GM12878 (cell line): ENCODE data around the gene ASB10.

ENCODE experiments used
- CREB1 ChIP-seq: IDR thresholded peaks from 2 replicates; pipeline ENCODE4 v1.6.1; 2012; ENCODE audit warnings: low read depth, mild to moderate bottlenecking, inconsistent platforms
- EZH2 ChIP-seq: IDR thresholded peaks from 2 replicates; pipeline ENCODE4 v1.6.1; 2012; ENCODE audit warnings: low read depth, mild to moderate bottlenecking, control low read depth, inconsistent platforms, low read length, borderline replicate concordance; ENCODE audit not compliant: control insufficient read depth
- JUND ChIP-seq: IDR thresholded peaks from 2 replicates; pipeline ENCODE4 v1.6.1; 2012; ENCODE audit warnings: low read depth, mild to moderate bottlenecking, low read length, improper control_type of control experiment, moderate library complexity
- MTA2 ChIP-seq: fragments of 450-650 bp; IDR thresholded peaks from 2 replicates; pipeline ENCODE4 v1.6.1; 2016; ENCODE audit warnings: low read depth, mild to moderate bottlenecking, moderate library complexity
- POLR2A ChIP-seq: IDR thresholded peaks from 2 replicates; pipeline ENCODE4 v1.6.1; 2011; ENCODE audit warnings: low read depth, mild to moderate bottlenecking, low read length
- POLR2AphosphoS2 ChIP-seq: IDR thresholded peaks from 2 replicates; pipeline ENCODE4 v1.6.1; 2011; ENCODE audit warnings: low read depth, mild to moderate bottlenecking, low read length, improper control_type of control experiment, moderate library complexity
- POLR2AphosphoS5 ChIP-seq: IDR thresholded peaks from 2 replicates; pipeline ENCODE4 v1.6.1; 2011; ENCODE audit warnings: mild to moderate bottlenecking, low read length, inconsistent platforms
- REST ChIP-seq: IDR thresholded peaks from 2 replicates; pipeline ENCODE4 v1.6.1; 2012; ENCODE audit warnings: mild to moderate bottlenecking, low read depth, low read length
- SP1 ChIP-seq: IDR thresholded peaks from one replicate; pipeline ENCODE4 v1.6.1; 2011; ENCODE audit warnings: low read depth, low read length
- TCF7 ChIP-seq: IDR thresholded peaks from 2 replicates; pipeline ENCODE4 v1.6.1; 2014; ENCODE audit warnings: antibody characterized with exemption, borderline replicate concordance
- ZNF24 ChIP-seq: fragments of 450-650 bp; IDR thresholded peaks from 2 replicates; pipeline ENCODE4 v1.6.1; 2017; ENCODE audit warnings: antibody characterized with exemption, mild to moderate bottlenecking
- TF ChIP-seq, protein P1 (sequence below), 3 experiments: IDR thresholded peaks in 2 of 3; conservative IDR thresholded peaks in 1 of 3; 2 replicates each; pipeline ENCODE4 v1.5.1; 2011; ENCODE audit warnings: low read depth in 3 of 3, low read length in 3 of 3, mild to moderate bottlenecking in 3 of 3, control low read depth in 2 of 3, moderate library complexity in 2 of 3, inconsistent platforms in 1 of 3, mixed read lengths in 1 of 3; ENCODE audit not compliant: control insufficient read depth in 2 of 3, insufficient read depth in 1 of 3; ENCODE audit errors: extremely low read depth in 1 of 3

DNA sequence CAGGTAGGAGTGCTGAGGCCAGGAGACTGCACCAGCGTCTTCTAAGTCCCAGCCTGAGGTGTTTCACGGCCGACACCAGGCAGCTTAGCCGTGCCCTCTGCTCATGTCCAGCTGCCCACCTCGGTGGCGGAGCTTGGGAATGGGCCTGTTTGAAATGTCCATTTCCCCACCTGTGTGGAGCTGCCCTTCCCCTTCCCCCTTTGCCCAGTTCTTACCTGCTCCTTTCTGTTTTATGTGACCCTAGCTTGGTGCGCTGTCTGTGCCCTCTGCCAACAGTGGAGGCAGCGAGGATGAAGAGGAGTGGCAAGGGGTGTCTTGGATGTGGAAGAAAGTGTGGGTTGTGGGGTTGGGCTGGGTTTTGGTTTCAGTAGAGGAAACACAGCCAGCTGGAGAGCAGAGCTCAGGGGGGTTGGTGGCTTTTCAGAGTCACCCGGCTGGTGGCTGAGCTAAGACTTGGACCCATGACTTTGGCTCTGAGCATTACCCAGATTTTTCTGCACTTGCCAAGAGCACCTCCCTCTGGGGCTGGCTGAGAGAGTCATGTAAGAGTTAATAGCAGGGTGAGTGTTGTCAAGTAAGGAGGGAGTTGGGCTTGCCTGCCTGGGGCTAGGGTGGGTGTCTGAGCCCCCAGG is 57.0 kb downstream of the ASB10 start:
- TF ChIP-seq ZNF24 (no peak), SP1 (no peak), MTA2 (no peak), POLR2A (no peak), CREB1 (no peak), POLR2AphosphoS2 (no peak), EZH2 (no peak), TCF7 (no peak), REST (no peak), JUND (no peak), POLR2AphosphoS5 (no peak)
- TF ChIP-seq, protein P1, sequence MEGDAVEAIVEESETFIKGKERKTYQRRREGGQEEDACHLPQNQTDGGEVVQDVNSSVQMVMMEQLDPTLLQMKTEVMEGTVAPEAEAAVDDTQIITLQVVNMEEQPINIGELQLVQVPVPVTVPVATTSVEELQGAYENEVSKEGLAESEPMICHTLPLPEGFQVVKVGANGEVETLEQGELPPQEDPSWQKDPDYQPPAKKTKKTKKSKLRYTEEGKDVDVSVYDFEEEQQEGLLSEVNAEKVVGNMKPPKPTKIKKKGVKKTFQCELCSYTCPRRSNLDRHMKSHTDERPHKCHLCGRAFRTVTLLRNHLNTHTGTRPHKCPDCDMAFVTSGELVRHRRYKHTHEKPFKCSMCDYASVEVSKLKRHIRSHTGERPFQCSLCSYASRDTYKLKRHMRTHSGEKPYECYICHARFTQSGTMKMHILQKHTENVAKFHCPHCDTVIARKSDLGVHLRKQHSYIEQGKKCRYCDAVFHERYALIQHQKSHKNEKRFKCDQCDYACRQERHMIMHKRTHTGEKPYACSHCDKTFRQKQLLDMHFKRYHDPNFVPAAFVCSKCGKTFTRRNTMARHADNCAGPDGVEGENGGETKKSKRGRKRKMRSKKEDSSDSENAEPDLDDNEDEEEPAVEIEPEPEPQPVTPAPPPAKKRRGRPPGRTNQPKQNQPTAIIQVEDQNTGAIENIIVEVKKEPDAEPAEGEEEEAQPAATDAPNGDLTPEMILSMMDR (IDR thresholded peaks at IDR 0.05 in 2 of 3, conservative IDR thresholded peaks at IDR 0.05 in 1 of 3; ENCODE audit: control insufficient read depth in 2 of 3, extremely low read depth in 1 of 3, insufficient read depth in 1 of 3, low read depth in 3 of 3, low read length in 3 of 3), result no peak
